Measurements from ENCODE around the gene TNKS1BP1. TPM values are rescaled to one million over a fixed set of nuclear protein-coding genes. Genes with fewer than 3 reads are reported as not detected.
A peak's percentile ranks its signal among the peaks of the same experiment; 100 is the strongest.
"Not testable (repeated sequence)": the region's sequence is repeated elsewhere in the genome, so short reads cannot be mapped to it uniquely, and the experiment has no call there.

The TNKS1BP1 gene
- total RNA-seq, 1 experiment from 2014 or later, result 218 TPM

DNA sequence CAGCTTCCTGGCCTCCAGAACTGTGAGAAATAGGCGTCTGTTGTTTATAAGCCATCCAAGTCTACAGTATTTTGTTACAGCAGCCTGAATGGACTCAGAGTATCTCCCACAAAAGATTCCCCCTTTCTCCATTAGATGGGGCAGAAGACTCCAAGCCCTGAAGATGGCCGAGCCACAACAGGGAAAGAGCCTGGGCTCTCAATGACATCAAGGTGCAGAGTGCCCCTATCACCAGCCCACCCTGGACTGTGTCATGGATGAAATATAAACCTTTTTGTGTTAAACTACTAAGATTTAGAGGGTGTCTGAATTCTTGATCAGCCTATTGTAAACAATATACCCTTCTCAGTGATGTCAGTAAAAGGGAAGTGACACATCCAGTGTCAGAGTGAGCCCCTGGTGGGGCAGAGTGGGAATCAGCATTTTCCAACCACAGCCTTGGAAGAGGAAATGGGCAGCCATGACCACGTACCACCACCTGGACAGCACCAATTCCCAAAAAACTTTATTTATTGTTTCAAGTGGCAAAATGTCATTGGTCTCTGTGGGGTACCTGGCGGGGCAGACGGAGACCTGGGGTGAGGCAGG, 25.5 kb downstream of the TNKS1BP1 start:
- no peak for DNase-seq
- Histone ChIP-seq H3K79me2 (ENCODE audit: low read depth) (no peaks in the 10 kb centered on the region), H4K20me1 (ENCODE audit: insufficient read depth) (0 out of 2 replicates have a peak, but pooled peaks cover 4% of the 10 kb centered on the region), H3K9me2 (ENCODE audit: insufficient read depth) (no peaks in the 10 kb centered on the region), H3K36me3 (ENCODE audit: low read depth) (peaks cover 29% of the 10 kb centered on the region), H3K4me1 (replicated peaks; ENCODE audit: insufficient read depth) (peaks cover 27% of the 10 kb centered on the region), H3F3A (ENCODE audit: insufficient read depth, low read depth) (peaks cover 27% of the 10 kb centered on the region), H3K4me2 (no peak overlapping the region), H2AFZ (no peak overlapping the region), H3K27me3 (ENCODE audit: insufficient read depth, low read depth) (no peaks in the 10 kb centered on the region), H3K27ac (no peak overlapping the region), H3K4me3 (no peak overlapping the region), H3K9me3 (ENCODE audit: insufficient read depth, low read depth) (peaks cover 4% of the 10 kb centered on the region; the same call in 1 of the 2 replicates)
- CTCF ChIA-PET, result no interaction called here
- intact Hi-C loops (cut with micrococcal nuclease; ENCODE audit: unreplicated experiment), result loop anchor here (10.0 kb wide), 1 partner anchor 394 kb away; no protein-coding TSS in a partner anchor
- POLR2A ChIA-PET (ENCODE audit: unreplicated experiment), result no interaction called here
- no peak for TF ChIP-seq EZH2 (IDR thresholded peaks at IDR 0.05; ENCODE audit: low read depth)
- TF ChIP-seq, protein P1, sequence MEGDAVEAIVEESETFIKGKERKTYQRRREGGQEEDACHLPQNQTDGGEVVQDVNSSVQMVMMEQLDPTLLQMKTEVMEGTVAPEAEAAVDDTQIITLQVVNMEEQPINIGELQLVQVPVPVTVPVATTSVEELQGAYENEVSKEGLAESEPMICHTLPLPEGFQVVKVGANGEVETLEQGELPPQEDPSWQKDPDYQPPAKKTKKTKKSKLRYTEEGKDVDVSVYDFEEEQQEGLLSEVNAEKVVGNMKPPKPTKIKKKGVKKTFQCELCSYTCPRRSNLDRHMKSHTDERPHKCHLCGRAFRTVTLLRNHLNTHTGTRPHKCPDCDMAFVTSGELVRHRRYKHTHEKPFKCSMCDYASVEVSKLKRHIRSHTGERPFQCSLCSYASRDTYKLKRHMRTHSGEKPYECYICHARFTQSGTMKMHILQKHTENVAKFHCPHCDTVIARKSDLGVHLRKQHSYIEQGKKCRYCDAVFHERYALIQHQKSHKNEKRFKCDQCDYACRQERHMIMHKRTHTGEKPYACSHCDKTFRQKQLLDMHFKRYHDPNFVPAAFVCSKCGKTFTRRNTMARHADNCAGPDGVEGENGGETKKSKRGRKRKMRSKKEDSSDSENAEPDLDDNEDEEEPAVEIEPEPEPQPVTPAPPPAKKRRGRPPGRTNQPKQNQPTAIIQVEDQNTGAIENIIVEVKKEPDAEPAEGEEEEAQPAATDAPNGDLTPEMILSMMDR (conservative IDR thresholded peaks at IDR 0.05), result no peak
- BruUV-seq (replicated peaks), result no TSS peak

DNA sequence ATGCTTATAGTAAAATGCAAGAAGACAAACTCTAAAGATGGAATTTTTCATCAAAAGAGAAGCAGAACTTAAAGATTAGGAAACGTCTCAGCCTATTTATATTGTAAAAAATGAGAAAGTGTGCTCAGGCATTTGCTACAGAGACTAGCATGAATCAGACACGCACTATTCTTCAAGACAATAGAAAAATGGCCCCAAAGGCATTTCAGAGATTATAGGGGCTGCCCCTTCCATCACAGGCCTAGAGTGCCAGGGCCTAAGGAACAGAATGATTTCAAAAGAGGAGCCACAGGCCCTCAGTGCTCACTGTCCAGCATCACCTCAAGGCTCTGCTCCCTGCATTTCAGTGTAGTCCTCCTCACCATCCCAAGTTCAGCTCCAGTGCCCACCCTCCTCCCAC, 27.5 kb downstream of the TNKS1BP1 start:
- Histone ChIP-seq H3K9me3 (ENCODE audit: insufficient read depth, low read depth) (peaks cover 4% of the 10 kb centered on the region; the same call in 1 of the 2 replicates), H3K27ac (no peak overlapping the region), H3K27me3 (ENCODE audit: insufficient read depth, low read depth) (no peaks in the 10 kb centered on the region), H3K79me2 (ENCODE audit: low read depth) (no peaks in the 10 kb centered on the region), H3K36me3 (ENCODE audit: low read depth) (peaks cover 28% of the 10 kb centered on the region), H2AFZ (no peak overlapping the region), H3F3A (ENCODE audit: insufficient read depth, low read depth) (peaks cover 46% of the 10 kb centered on the region), H3K4me2 (no peak overlapping the region), H3K9me2 (ENCODE audit: insufficient read depth) (no peaks in the 10 kb centered on the region), H4K20me1 (ENCODE audit: insufficient read depth) (no peaks in the 10 kb centered on the region), H3K4me3 (no peak overlapping the region), H3K4me1 (replicated peaks; ENCODE audit: insufficient read depth) (peaks cover 40% of the 10 kb centered on the region)
- ChIA-PET POLR2A (ENCODE audit: unreplicated experiment) (no interaction called here), CTCF (no interaction called here)
- TF ChIP-seq, protein P1 (conservative IDR thresholded peaks at IDR 0.05), result no peak
- no peak for TF ChIP-seq EZH2 (IDR thresholded peaks at IDR 0.05; ENCODE audit: low read depth)
- intact Hi-C loops (cut with micrococcal nuclease; ENCODE audit: unreplicated experiment), result loop anchor here (10.0 kb wide), 1 partner anchor 392 kb away; no protein-coding TSS in a partner anchor
- BruUV-seq (replicated peaks), result no TSS peak
- no peak for DNase-seq

DNA sequence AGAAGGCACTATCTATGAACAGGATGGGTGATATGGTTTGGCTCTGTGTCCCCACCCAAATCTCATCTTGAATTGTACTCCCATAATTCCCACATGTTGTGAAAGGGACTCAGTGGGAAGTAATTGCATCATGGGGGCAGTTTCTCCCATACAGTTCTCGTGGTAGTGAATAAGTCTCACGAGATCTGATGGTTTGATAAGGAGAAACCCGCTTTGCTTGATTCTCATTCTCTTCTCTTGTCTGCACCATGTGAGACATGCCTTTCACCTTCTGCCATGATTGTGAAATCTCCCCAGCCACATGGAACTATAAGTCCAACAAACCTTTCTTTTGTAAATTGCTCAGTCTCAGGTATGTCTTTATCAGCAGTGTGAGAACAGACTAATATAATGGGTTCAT, 28.5 kb downstream of the TNKS1BP1 start:
- BruUV-seq (replicated peaks); H3K4me3 ChIP-seq; H3K9me3 ChIP-seq (ENCODE audit: insufficient read depth, low read depth); H4K20me1 ChIP-seq (ENCODE audit: insufficient read depth); H3K4me2 ChIP-seq; CTCF ChIA-PET; POLR2A ChIA-PET (ENCODE audit: unreplicated experiment); H3K27me3 ChIP-seq (ENCODE audit: insufficient read depth, low read depth); H3K79me2 ChIP-seq (ENCODE audit: low read depth); H3K9me2 ChIP-seq (ENCODE audit: insufficient read depth); H2AFZ ChIP-seq: not testable (repeated sequence)
- peak in 1 of 2 experiments; percentile 58 for DNase-seq
- H3F3A ChIP-seq (ENCODE audit: insufficient read depth, low read depth), result peaks cover 50% of the 10 kb centered on the region
- intact Hi-C loops (cut with micrococcal nuclease; ENCODE audit: unreplicated experiment), result loop anchor here (10.0 kb wide), 1 partner anchor 391 kb away; no protein-coding TSS in a partner anchor
- H3K27ac ChIP-seq, result 0 out of 2 replicates have a peak overlapping the region, but pooled peaks have one; percentile 1
- H3K36me3 ChIP-seq (ENCODE audit: low read depth), result peaks cover 21% of the 10 kb centered on the region
- H3K4me1 ChIP-seq (replicated peaks; ENCODE audit: insufficient read depth), result peaks cover 40% of the 10 kb centered on the region

All from PC-9 (cell line).